HEK293 (cell line): ENCODE measurements around the gene B3GNT3.

Experiments
- EGR2 ChIP-seq: fragments of 450-650 bp; formaldehyde crosslinking; IDR thresholded peaks from 2 replicates; pipeline ENCODE4 v1.5.1; 2016; ENCODE audit warnings: low read depth, missing biosample characterization, missing genetic modification characterization
- IKZF3 ChIP-seq: fragments of 450-650 bp; IDR thresholded peaks from 2 replicates; pipeline ENCODE4 v1.5.0; 2018; ENCODE audit warnings: missing biosample characterization, mild to moderate bottlenecking, missing genetic modification characterization, moderate library complexity
- INSM2 ChIP-seq: fragments of 450-650 bp; formaldehyde crosslinking; IDR thresholded peaks from 2 replicates; pipeline ENCODE4 v1.5.1; 2016; ENCODE audit warnings: missing biosample characterization, missing genetic modification characterization
- KLF17 ChIP-seq: fragments of 450-650 bp; formaldehyde crosslinking; IDR thresholded peaks from 2 replicates; pipeline ENCODE4 v1.5.1; 2016; ENCODE audit warnings: missing biosample characterization, missing genetic modification characterization
- MEIS1 ChIP-seq: sonication (generic); formaldehyde crosslinking; IDR thresholded peaks from 2 replicates; pipeline ENCODE4 v1.8.1; 2022; ENCODE audit warnings: missing genetic modification reagents, mild to moderate bottlenecking, borderline replicate concordance
- PRDM2 ChIP-seq: fragments of 450-650 bp; formaldehyde crosslinking; IDR thresholded peaks from 2 replicates; pipeline ENCODE4 v1.5.1; 2016; ENCODE audit warnings: missing biosample characterization, missing genetic modification characterization, borderline replicate concordance
- TCF7L2 ChIP-seq: IDR thresholded peaks from 2 replicates; pipeline ENCODE4 v1.6.1; 2011; ENCODE audit warnings: low read depth, mild to moderate bottlenecking, inconsistent platforms, low read length, moderate library complexity, borderline replicate concordance
- ZBTB17 ChIP-seq: fragments of 450-650 bp; formaldehyde crosslinking; IDR thresholded peaks from 2 replicates; pipeline ENCODE4 v1.5.1; 2016; ENCODE audit warnings: missing biosample characterization, missing genetic modification characterization
- ZBTB20 ChIP-seq: fragments of 450-650 bp; formaldehyde crosslinking; IDR thresholded peaks from 2 replicates; pipeline ENCODE4 v1.5.1; 2016; ENCODE audit warnings: missing biosample characterization, missing genetic modification characterization
- ZBTB7A ChIP-seq: fragments of 450-650 bp; formaldehyde crosslinking; IDR thresholded peaks from 2 replicates; pipeline ENCODE4 v1.5.1; 2016; ENCODE audit warnings: low read depth, missing biosample characterization, missing genetic modification characterization
- ZFP3 ChIP-seq: fragments of 450-650 bp; formaldehyde crosslinking; IDR thresholded peaks from 2 replicates; pipeline ENCODE4 v1.5.1; 2016; ENCODE audit warnings: low read depth, missing biosample characterization, missing genetic modification characterization
- ZNF114 ChIP-seq: fragments of 450-650 bp; formaldehyde crosslinking; IDR thresholded peaks from 2 replicates; pipeline ENCODE4 v1.5.0; 2017; ENCODE audit warnings: missing biosample characterization, missing genetic modification characterization
- ZNF169 ChIP-seq: fragments of 450-650 bp; formaldehyde crosslinking; IDR thresholded peaks from 2 replicates; pipeline ENCODE4 v1.5.1; 2016; ENCODE audit warnings: missing biosample characterization, missing genetic modification characterization
- ZNF174 ChIP-seq: fragments of 450-650 bp; formaldehyde crosslinking; IDR thresholded peaks from 2 replicates; pipeline ENCODE4 v1.5.0; 2017; ENCODE audit warnings: missing biosample characterization, mild to moderate bottlenecking, missing genetic modification characterization
- ZNF19 ChIP-seq: fragments of 450-650 bp; formaldehyde crosslinking; IDR thresholded peaks from 2 replicates; pipeline ENCODE4; 2016; ENCODE audit warnings: missing biosample characterization, missing genetic modification characterization, low read depth
- ZNF214 ChIP-seq: fragments of 450-650 bp; formaldehyde crosslinking; IDR thresholded peaks from 2 replicates; pipeline ENCODE4 v1.5.1; 2017; ENCODE audit warnings: missing biosample characterization, mild to moderate bottlenecking, missing genetic modification characterization, borderline replicate concordance
- ZNF223 ChIP-seq: fragments of 450-650 bp; formaldehyde crosslinking; IDR thresholded peaks from 2 replicates; pipeline ENCODE4 v1.5.1; 2016; ENCODE audit warnings: missing biosample characterization, missing genetic modification characterization
- ZNF23 ChIP-seq: fragments of 450-650 bp; formaldehyde crosslinking; IDR thresholded peaks from 2 replicates; pipeline ENCODE4 v1.5.1; 2016; ENCODE audit warnings: missing biosample characterization, missing genetic modification characterization, borderline replicate concordance
- ZNF324 ChIP-seq: fragments of 450-650 bp; formaldehyde crosslinking; IDR thresholded peaks from 2 replicates; pipeline ENCODE4 v1.5.1; 2016; ENCODE audit warnings: missing biosample characterization, missing genetic modification characterization
- ZNF37A ChIP-seq: fragments of 450-650 bp; IDR thresholded peaks from 2 replicates; pipeline ENCODE4 v1.5.1; 2018; ENCODE audit warnings: missing biosample characterization, missing genetic modification characterization
- ZNF473 ChIP-seq: fragments of 450-650 bp; formaldehyde crosslinking; IDR thresholded peaks from 2 replicates; pipeline ENCODE4 v1.5.1; 2017; ENCODE audit warnings: missing biosample characterization, missing genetic modification characterization
- ZNF514 ChIP-seq: fragments of 450-650 bp; formaldehyde crosslinking; IDR thresholded peaks from 2 replicates; pipeline ENCODE4 v1.5.1; 2016; ENCODE audit warnings: missing biosample characterization, missing genetic modification characterization
- ZNF529 ChIP-seq: fragments of 450-650 bp; formaldehyde crosslinking; IDR thresholded peaks from 2 replicates; pipeline ENCODE4 v1.5.1; 2017; ENCODE audit warnings: missing genetic modification characterization, missing biosample characterization; ENCODE audit not compliant: insufficient replicate concordance
- ZNF548 ChIP-seq: fragments of 450-650 bp; formaldehyde crosslinking; IDR thresholded peaks from 2 replicates; pipeline ENCODE4 v1.5.1; 2016; ENCODE audit warnings: missing biosample characterization, missing genetic modification characterization
- ZNF571 ChIP-seq: fragments of 450-650 bp; formaldehyde crosslinking; IDR thresholded peaks from 2 replicates; pipeline ENCODE4 v1.5.0; 2017; ENCODE audit warnings: missing biosample characterization, missing genetic modification characterization
- ZNF596 ChIP-seq: fragments of 450-650 bp; IDR thresholded peaks from 2 replicates; pipeline ENCODE4 v1.5.0; 2018; ENCODE audit warnings: missing biosample characterization, mild to moderate bottlenecking, missing genetic modification characterization, moderate library complexity
- ZNF626 ChIP-seq: fragments of 450-650 bp; sonication (Bioruptor Pico); formaldehyde crosslinking; IDR thresholded peaks from 2 replicates; pipeline ENCODE4 v1.5.1; 2018; ENCODE audit warnings: missing biosample characterization, missing genetic modification characterization, inconsistent platforms
- ZNF791 ChIP-seq: fragments of 450-650 bp; formaldehyde crosslinking; IDR thresholded peaks from 2 replicates; pipeline ENCODE4 v1.5.1; 2016; ENCODE audit warnings: missing biosample characterization, missing genetic modification characterization
- ZSCAN30 ChIP-seq: fragments of 450-650 bp; IDR thresholded peaks from 2 replicates; pipeline ENCODE4 v1.5.1; 2018; ENCODE audit warnings: missing biosample characterization, mild to moderate bottlenecking, missing genetic modification characterization, moderate library complexity
- ZSCAN5A ChIP-seq: fragments of 450-650 bp; formaldehyde crosslinking; IDR thresholded peaks from 2 replicates; pipeline ENCODE4 v1.5.1; 2016; ENCODE audit warnings: missing biosample characterization, missing genetic modification characterization
- ZXDB ChIP-seq: fragments of 450-650 bp; formaldehyde crosslinking; IDR thresholded peaks from 2 replicates; pipeline ENCODE4 v1.5.1; 2016; ENCODE audit warnings: missing biosample characterization, missing genetic modification characterization

The B3GNT3 gene

GRCh38 chr19:17778968-17779929, 15.7 kb upstream of the B3GNT3 start (continued):
- TF ChIP-seq MEIS1 (CRISPR knock-in tag) (no peak), ZNF514 (tag by site-specific recombination) (no peak), ZNF37A (tag by site-specific recombination) (no peak), ZNF529 (tag by site-specific recombination) (no peak), ZNF473 (tag by site-specific recombination) (no peak), ZNF174 (tag by site-specific recombination) (no peak), INSM2 (tag by site-specific recombination) (no peak), IKZF3 (tag by site-specific recombination) (no peak), ZSCAN30 (tag by site-specific recombination) (no peak), ZSCAN5A (tag by site-specific recombination) (no peak), ZFP3 (no peak), ZNF223 (no peak), ZBTB17 (tag by site-specific recombination) (peak; percentile 78), ZNF23 (tag by site-specific recombination) (no peak), ZNF626 (no peak), ZNF19 (tag by site-specific recombination) (no peak), ZXDB (no peak), ZNF596 (tag by site-specific recombination) (no peak), ZNF571 (tag by site-specific recombination) (no peak), ZNF169 (tag by site-specific recombination) (no peak), ZNF548 (no peak), KLF17 (tag by site-specific recombination) (peak; percentile 82), TCF7L2 (no peak), ZNF791 (no peak), PRDM2 (tag by site-specific recombination) (no peak), ZBTB7A (tag by site-specific recombination) (peak; percentile 32; the same call in 1 of the 2 replicates), ZNF324 (tag by site-specific recombination) (no peak), ZBTB20 (tag by site-specific recombination) (no peak), EGR2 (peak; percentile 93), ZNF214 (no peak), ZNF114 (no peak)
